Endothelial cell of umbilical vein (primary cell): ENCODE measurements around the gene CD48. TPM values are rescaled to one million over a fixed set of nuclear protein-coding genes. Genes with fewer than 3 reads are reported as not detected.

Experiments used
- BruUV-seq: library from RNA; stranded (reverse); fragments of 400-500 nt; replicated peaks from 2 replicates; lab custom pipeline; 2021; lab: Mats Ljungman, UMichigan
- CTCF ChIA-PET: fragments of 300-600, 350-600 bp; sonication (Branson Sonifier 250); formaldehyde crosslinking; loops from one replicate; lab custom pipeline; 2021; ENCODE audit warnings: antibody characterized with exemption, inconsistent platforms; lab: Charles Lee
- POLR2A ChIA-PET: fragments of 300-600, 350-600 bp; sonication (Branson Sonifier 250); formaldehyde crosslinking; loops from one replicate; lab custom pipeline; 2021; ENCODE audit warnings: antibody characterized with exemption, inconsistent platforms; lab: Charles Lee
- DNase-seq: peaks from one replicate; pipeline ENCODE4 v3.0.0-alpha.2; 2011; ENCODE audit warnings: low read depth, low spot score
- FAIRE-seq: peaks from 2 replicates; lab custom pipeline; 2011; peaks lifted over from hg19 to GRCh38; lab: Jason Lieb, UNC
- H2AFZ ChIP-seq: 2 replicates; pipeline ENCODE4 v1.6.0; 2012; ENCODE audit warnings: low read depth, low read length, control low read depth, inconsistent platforms
- H3K27ac ChIP-seq: 2 replicates; pipeline ENCODE4 v1.5.1; 2011; ENCODE audit warnings: low read depth, mild to moderate bottlenecking, control low read depth, low read length, moderate library complexity; ENCODE audit not compliant: insufficient read depth
- H3K27me3 ChIP-seq, 2 experiments: 2 replicates each; pipeline versions ENCODE4 v1.6.0 to v1.6.1; 2011; ENCODE audit warnings: low read length in 2 of 2, mixed read lengths in 1 of 2; ENCODE audit not compliant: control insufficient read depth in 2 of 2, insufficient read depth in 2 of 2
- H3K36me3 ChIP-seq, 2 experiments: 2 replicates in 1 of 2; 3 replicates in 1 of 2; pipeline ENCODE4 v1.5.1; 2011; ENCODE audit warnings: low read length in 2 of 2, mild to moderate bottlenecking in 1 of 2, moderate library complexity in 1 of 2; ENCODE audit not compliant: control insufficient read depth in 2 of 2, insufficient read depth in 2 of 2; ENCODE audit errors: extremely low read depth in 1 of 2
- H3K4me1 ChIP-seq: 3 replicates; pipeline ENCODE4 v1.5.1; 2011; ENCODE audit warnings: mild to moderate bottlenecking, low read length; ENCODE audit not compliant: control insufficient read depth, insufficient read depth; ENCODE audit errors: extremely low read depth
- H3K4me2 ChIP-seq: 2 replicates; pipeline ENCODE4 v1.6.1; 2011; ENCODE audit warnings: low read length, control low read depth, mixed read lengths; ENCODE audit not compliant: insufficient read depth
- H3K4me3 ChIP-seq, 3 experiments: fragments of 200-600 bp in 1 of 3; sonication (generic), shearing (Covaris generic) in 1 of 3; replicated peaks in 1 of 3; 2 replicates each; pipeline ENCODE4 v1.5.1; 2011 to 2016; ENCODE audit warnings: control low read depth in 3 of 3, low read length in 3 of 3, mild to moderate bottlenecking in 2 of 3, inconsistent platforms in 1 of 3, low read depth in 1 of 3, moderate library complexity in 1 of 3; ENCODE audit not compliant: insufficient read depth in 1 of 3
- H3K79me2 ChIP-seq: 2 replicates; pipeline ENCODE4 v1.6.0; 2012; ENCODE audit warnings: low read length, inconsistent platforms; ENCODE audit not compliant: control insufficient read depth, insufficient read depth
- H3K9ac ChIP-seq: replicated peaks from 2 replicates; pipeline ENCODE3; 2011; ENCODE audit warnings: low read length, control low read depth; ENCODE audit not compliant: insufficient read depth; ENCODE audit errors: extremely low read depth
- H3K9me1 ChIP-seq: replicated peaks from 3 replicates; pipeline ENCODE4 v1.6.0; 2011; ENCODE audit warnings: mild to moderate bottlenecking, low read length; ENCODE audit not compliant: control insufficient read depth, insufficient read depth; ENCODE audit errors: extremely low read depth
- H3K9me3 ChIP-seq: replicated peaks from 2 replicates; pipeline ENCODE4 v1.5.1; 2012; ENCODE audit warnings: low read length, inconsistent platforms; ENCODE audit not compliant: control insufficient read depth, insufficient read depth
- H4K20me1 ChIP-seq: replicated peaks from 2 replicates; pipeline ENCODE3; 2011; ENCODE audit warnings: mild to moderate bottlenecking, low read length; ENCODE audit not compliant: control insufficient read depth, insufficient read depth; ENCODE audit errors: extremely low read depth
- EZH2 ChIP-seq: IDR thresholded peaks from 2 replicates; pipeline ENCODE4 v1.6.1; 2012; ENCODE audit warnings: borderline replicate concordance, low read depth, mild to moderate bottlenecking, moderate library complexity, low read length, inconsistent platforms; ENCODE audit not compliant: severe bottlenecking
- FOS ChIP-seq: IDR thresholded peaks from 2 replicates; pipeline ENCODE4 v1.6.1; 2011; ENCODE audit warnings: mild to moderate bottlenecking, low read length, moderate library complexity, borderline replicate concordance; ENCODE audit not compliant: insufficient read depth
- GATA2 ChIP-seq: IDR thresholded peaks from 2 replicates; pipeline ENCODE4 v1.7.0; 2011; ENCODE audit warnings: low read depth, mild to moderate bottlenecking, moderate library complexity, mixed read lengths, low read length; ENCODE audit not compliant: insufficient read length, insufficient read depth
- JUN ChIP-seq: IDR thresholded peaks from 2 replicates; pipeline ENCODE4 v1.6.1; 2011; ENCODE audit warnings: borderline replicate concordance, low read depth; ENCODE audit not compliant: insufficient read length, insufficient read depth
- MYC ChIP-seq: IDR thresholded peaks from one replicate; pipeline ENCODE4 v1.6.1; 2011; ENCODE audit warnings: mild to moderate bottlenecking, low read depth, low read length
- POLR2A ChIP-seq: IDR thresholded peaks from 2 replicates; pipeline ENCODE4 v1.6.1; 2012; ENCODE audit warnings: low read depth, mild to moderate bottlenecking, control low read depth, low read length
- POLR2AphosphoS5 ChIP-seq: IDR thresholded peaks from 2 replicates; pipeline ENCODE4 v1.6.1; 2012; ENCODE audit warnings: low read depth, mild to moderate bottlenecking, control low read depth, low read length, moderate library complexity; ENCODE audit not compliant: insufficient read depth
- dilution Hi-C: fragments of 300-500 bp; cut with MboI; formaldehyde crosslinking; loops from one replicate; pipeline ENCODE4 v1.15.0; 2019; ENCODE audit warnings: low sequenced_read_pairs; ENCODE audit not compliant: extremely low pct_ligation_motif_present
- intact Hi-C: fragments of 100-400 bp; cut with micrococcal nuclease; formaldehyde crosslinking; loops from one replicate; pipeline ENCODE4 v1.10.0; 2022
- polyA plus RNA-seq, 4 experiments: library from polyadenylated mRNA; depleted of rRNA in 3 of 4; stranded (reverse) in 3 of 4; unstranded in 1 of 4; fragments of >200 nt; gene quantifications; 2 replicates each; pipeline versions ENCODE4 v1.2.1 to v1.2.3, GENCODE V29; 2011 to 2012; ENCODE audit warnings: missing spikeins in 1 of 4
- total RNA-seq: library from RNA; stranded (reverse); gene quantifications from 2 replicates; pipeline ENCODE4 v1.2.3, GENCODE V29; 2021
- TF ChIP-seq, protein P1 (sequence below), 2 donors: IDR thresholded peaks; 1 replicate in 1 of 2; 2 replicates in 1 of 2; pipeline ENCODE4 v1.5.1; 2011; ENCODE audit warnings: low read length in 2 of 2, mild to moderate bottlenecking in 2 of 2, moderate library complexity in 2 of 2, control low read depth in 1 of 2, inconsistent platforms in 1 of 2, low read depth in 1 of 2; ENCODE audit not compliant: insufficient read depth in 1 of 2; ENCODE audit errors: extremely low read depth in 1 of 2
- TF ChIP-seq, protein P2 (sequence below): IDR thresholded peaks from 2 replicates; pipeline ENCODE4 v1.6.1; 2011; ENCODE audit not compliant: insufficient read depth, insufficient read length

CD48 gene
- total and polyA plus RNA-seq, 2 donors (not counting 3 experiments of a cell fraction or from before 2014, with no cell fraction given): not detected

DNA sequence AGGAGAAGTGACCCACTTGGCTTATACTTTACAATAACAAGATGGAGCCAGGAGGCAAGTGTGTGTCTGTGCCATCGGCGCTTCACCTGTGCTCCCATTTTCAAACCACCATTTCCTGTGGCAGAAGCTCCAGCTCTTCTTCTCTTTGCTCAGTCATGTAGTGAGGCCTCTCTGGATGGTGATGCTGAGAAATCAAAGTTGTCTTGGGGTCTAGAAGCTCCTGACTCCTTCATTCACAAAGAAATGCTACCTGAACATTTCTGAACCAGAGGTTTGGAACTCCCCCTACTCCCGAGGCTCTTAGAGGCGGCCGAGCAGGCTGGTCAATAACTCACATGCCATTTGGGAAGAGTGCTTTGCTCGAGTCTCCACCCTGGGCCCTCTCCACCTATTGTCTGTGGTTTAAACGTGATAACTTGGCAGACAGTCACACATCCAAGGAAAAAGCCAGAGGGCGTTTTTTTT, 82.8 kb downstream of the CD48 start:
- intact Hi-C loops (no loop called here), dilution Hi-C loops (no loop called here)
- H3K9ac ChIP-seq: no peak overlapping the region
- no peaks in the 10 kb centered on the region for H4K20me1 ChIP-seq
- CTCF ChIA-PET: no interaction called here
- no peak overlapping the region for H3K4me3 ChIP-seq
- H3K36me3 ChIP-seq: no peaks in the 10 kb centered on the region
- no peak overlapping the region for H3K4me2 ChIP-seq
- no TSS peak for BruUV-seq
- no peak for TF ChIP-seq POLR2A
- TF ChIP-seq JUN: no peak
- TF ChIP-seq EZH2: no peak
- TF ChIP-seq, protein P1, sequence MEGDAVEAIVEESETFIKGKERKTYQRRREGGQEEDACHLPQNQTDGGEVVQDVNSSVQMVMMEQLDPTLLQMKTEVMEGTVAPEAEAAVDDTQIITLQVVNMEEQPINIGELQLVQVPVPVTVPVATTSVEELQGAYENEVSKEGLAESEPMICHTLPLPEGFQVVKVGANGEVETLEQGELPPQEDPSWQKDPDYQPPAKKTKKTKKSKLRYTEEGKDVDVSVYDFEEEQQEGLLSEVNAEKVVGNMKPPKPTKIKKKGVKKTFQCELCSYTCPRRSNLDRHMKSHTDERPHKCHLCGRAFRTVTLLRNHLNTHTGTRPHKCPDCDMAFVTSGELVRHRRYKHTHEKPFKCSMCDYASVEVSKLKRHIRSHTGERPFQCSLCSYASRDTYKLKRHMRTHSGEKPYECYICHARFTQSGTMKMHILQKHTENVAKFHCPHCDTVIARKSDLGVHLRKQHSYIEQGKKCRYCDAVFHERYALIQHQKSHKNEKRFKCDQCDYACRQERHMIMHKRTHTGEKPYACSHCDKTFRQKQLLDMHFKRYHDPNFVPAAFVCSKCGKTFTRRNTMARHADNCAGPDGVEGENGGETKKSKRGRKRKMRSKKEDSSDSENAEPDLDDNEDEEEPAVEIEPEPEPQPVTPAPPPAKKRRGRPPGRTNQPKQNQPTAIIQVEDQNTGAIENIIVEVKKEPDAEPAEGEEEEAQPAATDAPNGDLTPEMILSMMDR (IDR thresholded peaks at IDR 0.05; ENCODE audit: extremely low read depth in 1 of 2, insufficient read depth in 1 of 2, low read depth in 1 of 2, low read length in 2 of 2): no peak
- no peak for TF ChIP-seq FOS
- no peak for TF ChIP-seq POLR2AphosphoS5
- no peak for TF ChIP-seq MYC
- TF ChIP-seq GATA2: no peak
- TF ChIP-seq, protein P2, sequence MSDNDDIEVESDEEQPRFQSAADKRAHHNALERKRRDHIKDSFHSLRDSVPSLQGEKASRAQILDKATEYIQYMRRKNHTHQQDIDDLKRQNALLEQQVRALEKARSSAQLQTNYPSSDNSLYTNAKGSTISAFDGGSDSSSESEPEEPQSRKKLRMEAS: no peak
- FAIRE-seq (no peak), DNase-seq (no peak)
- peaks cover 0 to 2% of the 10 kb centered on the region in 2 experiments for H3K27me3 ChIP-seq
- POLR2A ChIA-PET: no interaction called here
- H3K9me3 ChIP-seq: no peaks in the 10 kb centered on the region
- no peak overlapping the region for H3K27ac ChIP-seq
- no peaks in the 10 kb centered on the region for H3K4me1 ChIP-seq
- H3K9me1 ChIP-seq: no peaks in the 10 kb centered on the region
- H3K79me2 ChIP-seq: no peaks in the 10 kb centered on the region
- H2AFZ ChIP-seq: no peak overlapping the region

Other genes with a start within 250 kb of the CD48 start
- gene SLAMF6, start 188.6 kb downstream of the CD48 start, total RNA-seq: not detected in 2 replicates
- not detected in 2 replicates for gene SLAMF6, start 188.6 kb downstream of the CD48 start, polyA plus RNA-seq
- not detected in 2 replicates for gene CD84, start 132.3 kb downstream of the CD48 start, total RNA-seq
- not detected in 2 replicates for gene CD84, start 132.3 kb downstream of the CD48 start, polyA plus RNA-seq
- not detected in 2 replicates for gene SLAMF1, start 64.8 kb downstream of the CD48 start, total RNA-seq
- gene SLAMF1, start 64.8 kb downstream of the CD48 start, polyA plus RNA-seq: not detected in 2 replicates
- not detected in 2 replicates for gene SLAMF7, start 27.4 kb upstream of the CD48 start, total RNA-seq
- gene SLAMF7, start 27.4 kb upstream of the CD48 start, polyA plus RNA-seq: not detected in 2 replicates
- not detected in 2 replicates for gene LY9, start 84.4 kb upstream of the CD48 start, total RNA-seq
- not detected in 2 replicates for gene LY9, start 84.4 kb upstream of the CD48 start, polyA plus RNA-seq
- gene CD244, start 151.1 kb upstream of the CD48 start, total RNA-seq: not detected in 2 replicates
- gene CD244, start 151.1 kb upstream of the CD48 start, polyA plus RNA-seq: not detected in 2 replicates
- gene ITLN1, start 173.4 kb upstream of the CD48 start, total RNA-seq: not detected in 2 replicates
- 0.12 and 0.24 TPM in 2 replicates for gene ITLN1, start 173.4 kb upstream of the CD48 start, polyA plus RNA-seq
- gene ITLN2, start 243.0 kb upstream of the CD48 start, total RNA-seq: not detected in 2 replicates
- 0.32 and 0.46 TPM in 2 replicates for gene ITLN2, start 243.0 kb upstream of the CD48 start, polyA plus RNA-seq